Ureter (tissue), 1 donor: ENCODE data around the gene C10orf67. TPM values are rescaled to one million over a fixed set of nuclear protein-coding genes. Genes with fewer than 3 reads are reported as not detected.

ENCODE experiments used
- DNase-seq: peaks from one replicate; pipeline ENCODE4 v3.0.0-alpha.2; 2020; ENCODE audit warnings: low spot score
- total RNA-seq: library from RNA; stranded (reverse); gene quantifications from one replicate; pipeline ENCODE4 v1.2.4, GENCODE V29; 2023
- donor health status: DM: yes; HTN: yes; CAD: no.

The C10orf67 gene
- total RNA-seq, 1 donor from 2014 or later = not detected

DNA sequence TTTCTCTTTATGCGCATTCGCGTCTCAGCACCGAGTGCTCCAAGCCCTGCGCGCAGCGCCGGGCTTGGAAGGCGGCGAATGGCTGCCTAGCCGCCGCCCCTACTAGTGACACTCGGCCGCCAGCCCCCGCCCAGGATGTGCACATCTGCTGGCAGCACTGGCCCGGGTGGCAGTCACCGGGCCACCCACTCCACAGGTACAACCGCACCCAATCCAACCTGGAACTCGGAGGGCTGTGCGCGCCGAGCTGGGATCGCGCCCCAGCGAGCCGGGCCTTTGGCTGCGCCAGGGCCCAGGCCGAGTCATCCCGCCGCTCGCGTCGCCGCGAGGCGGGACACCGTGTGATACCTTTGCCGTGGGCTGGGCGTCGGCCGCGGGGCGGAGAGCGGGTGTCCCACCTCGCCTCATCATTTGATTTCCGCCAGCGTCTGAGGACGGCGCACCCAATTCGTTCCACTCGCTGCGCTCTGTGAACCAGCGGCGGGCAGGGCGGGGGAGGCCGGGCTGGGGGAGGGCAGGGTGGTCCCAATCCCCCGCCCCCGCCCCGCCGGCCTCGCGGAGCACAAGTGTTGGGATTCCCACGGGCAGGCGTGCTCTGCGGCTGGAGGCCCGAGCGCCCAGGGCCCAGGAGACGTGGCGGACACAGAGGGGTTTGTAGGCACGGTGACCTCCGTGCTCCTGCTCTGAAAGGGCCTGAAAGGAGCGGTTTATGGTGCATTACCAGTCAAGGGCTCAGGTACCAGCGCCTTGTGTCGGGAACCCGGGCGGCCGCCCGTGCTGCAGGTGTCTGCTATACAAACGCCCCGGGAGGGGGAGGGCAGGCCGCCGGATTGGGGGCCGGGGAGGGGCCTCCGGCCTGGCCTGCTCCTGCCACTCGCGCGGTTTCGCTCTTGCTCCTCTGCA lies 170.3 kb downstream of the C10orf67 start:
- no peak for DNase-seq

DNA sequence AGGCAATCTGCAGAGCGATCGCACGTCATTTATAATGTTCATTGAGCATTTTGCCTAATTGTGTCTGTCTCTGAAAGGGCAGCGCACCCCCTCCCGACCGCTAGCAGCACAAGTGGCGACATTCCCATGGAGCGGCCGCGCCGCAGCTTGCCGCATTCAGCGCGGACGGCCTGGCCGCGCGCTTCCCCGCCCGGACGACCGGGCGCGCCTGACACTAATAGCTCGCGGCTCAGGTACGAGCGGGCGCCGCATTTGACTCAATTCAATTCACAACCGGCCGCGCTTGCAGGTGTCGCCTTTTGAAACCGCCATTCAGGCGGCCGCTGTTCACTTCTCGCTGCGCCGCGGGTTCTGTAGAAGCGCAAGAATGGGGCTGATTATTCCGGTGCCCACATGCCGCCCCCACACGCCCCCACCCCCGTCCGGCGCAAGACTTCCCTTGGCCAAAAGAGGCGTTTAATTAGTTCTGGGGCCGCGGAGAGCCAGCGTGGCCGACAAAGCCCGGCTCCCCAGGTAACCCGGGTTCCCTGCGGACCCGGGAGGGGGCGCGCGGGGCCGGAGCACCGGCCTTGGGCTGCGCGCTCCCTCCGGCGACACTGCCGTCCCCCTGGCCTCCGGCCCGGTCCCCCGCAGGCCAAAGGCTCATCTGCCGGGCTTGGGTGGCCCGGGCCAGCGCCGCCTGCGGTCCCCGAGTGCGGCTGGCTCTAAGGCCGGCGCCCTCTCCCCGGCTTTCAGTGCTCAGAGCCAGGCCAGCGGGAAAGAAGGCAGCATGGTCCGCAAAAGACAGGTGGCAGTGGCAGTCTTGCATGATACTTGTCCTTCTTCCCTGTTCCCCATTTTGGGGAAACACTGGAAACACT lies 171.2 kb downstream of the C10orf67 start:
- DNase-seq = no peak

DNA sequence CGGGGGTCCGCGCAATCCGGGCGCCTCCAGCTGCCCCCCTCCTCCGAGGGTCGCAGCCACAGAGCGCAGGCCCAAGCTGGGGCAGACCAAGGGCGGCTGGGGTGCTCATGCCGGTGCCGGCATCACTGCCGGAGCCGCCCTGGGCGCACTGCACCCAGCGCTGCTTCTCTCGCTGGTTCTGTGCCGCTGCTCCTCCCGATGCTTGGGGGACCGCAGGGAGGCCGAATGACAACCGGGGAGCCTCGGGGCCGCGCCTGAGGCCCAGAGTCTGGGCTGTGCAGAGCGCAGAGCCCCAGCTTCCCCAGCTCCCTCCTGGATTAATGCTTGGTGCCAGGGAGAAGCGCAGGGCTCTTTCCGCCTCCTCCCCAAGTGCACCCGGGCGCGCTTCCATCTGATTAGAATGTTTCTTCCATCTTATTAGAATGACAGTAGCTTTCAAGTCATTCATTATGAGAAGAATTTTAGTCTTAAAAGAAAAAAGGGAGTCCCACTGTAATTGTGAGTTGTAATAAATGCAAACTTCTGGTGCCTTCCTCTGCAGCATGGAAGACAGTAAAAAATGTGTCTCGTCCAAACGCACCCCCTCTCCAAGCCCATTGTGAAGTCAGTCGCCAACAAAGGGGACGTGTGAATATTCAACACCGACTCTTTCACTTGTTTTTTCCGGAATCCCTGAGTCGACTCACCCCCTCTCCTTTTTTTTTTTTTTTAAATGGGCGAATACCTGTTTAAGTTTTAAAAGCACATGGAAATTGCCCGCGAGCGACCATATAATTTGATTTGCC lies 172.0 kb downstream of the C10orf67 start:
- DNase-seq = no peak

DNA sequence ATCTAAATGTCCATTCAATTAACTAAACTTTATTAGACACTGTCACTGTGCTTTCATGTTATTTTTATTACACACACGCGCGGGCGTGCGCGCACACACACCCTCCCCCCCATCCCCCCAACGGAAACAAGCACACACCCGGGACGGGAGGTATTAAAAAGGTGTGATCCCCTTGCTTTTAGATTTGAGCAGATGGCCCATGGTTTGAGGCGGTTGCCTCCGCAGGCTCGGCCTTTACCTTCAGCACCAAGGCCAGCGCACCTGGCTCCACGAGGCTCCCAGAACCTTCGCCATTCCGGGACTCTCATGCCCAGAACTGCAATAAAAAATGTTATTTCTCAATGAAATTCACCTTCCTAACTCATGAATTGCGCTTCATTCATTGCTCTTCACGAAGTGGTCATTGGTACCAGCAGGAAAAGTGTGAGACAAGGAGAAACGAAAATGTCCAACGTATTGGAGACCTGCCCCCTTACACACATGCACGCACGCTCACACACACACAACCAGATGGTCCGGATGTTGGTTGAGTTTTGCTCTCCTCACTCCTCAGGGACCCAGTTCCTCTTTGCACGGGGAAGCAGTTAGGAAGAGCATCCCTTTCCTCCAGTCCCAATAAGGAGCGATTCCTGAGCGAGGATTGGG lies 173.2 kb downstream of the C10orf67 start:
- DNase-seq = no peak

DNA sequence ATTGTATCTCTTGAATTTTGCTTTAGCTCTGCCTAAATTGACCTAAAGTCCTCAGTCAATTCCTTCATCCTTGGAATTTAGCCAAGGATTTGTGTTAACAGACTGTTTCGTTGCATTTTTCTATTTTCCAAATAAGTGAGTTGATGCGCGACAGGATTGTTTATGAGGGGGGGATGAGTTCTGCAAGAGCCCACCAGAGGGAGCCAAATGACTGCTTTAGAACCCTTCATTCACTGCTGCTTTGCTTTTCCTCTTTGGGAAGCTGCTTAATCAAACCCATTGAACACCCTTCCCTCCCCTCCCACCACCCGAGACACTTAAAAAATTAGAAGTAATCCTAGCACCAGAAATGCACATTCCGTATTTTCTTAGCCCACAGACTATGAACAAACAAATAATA lies 186.2 kb downstream of the C10orf67 start:
- DNase-seq = no peak

DNA sequence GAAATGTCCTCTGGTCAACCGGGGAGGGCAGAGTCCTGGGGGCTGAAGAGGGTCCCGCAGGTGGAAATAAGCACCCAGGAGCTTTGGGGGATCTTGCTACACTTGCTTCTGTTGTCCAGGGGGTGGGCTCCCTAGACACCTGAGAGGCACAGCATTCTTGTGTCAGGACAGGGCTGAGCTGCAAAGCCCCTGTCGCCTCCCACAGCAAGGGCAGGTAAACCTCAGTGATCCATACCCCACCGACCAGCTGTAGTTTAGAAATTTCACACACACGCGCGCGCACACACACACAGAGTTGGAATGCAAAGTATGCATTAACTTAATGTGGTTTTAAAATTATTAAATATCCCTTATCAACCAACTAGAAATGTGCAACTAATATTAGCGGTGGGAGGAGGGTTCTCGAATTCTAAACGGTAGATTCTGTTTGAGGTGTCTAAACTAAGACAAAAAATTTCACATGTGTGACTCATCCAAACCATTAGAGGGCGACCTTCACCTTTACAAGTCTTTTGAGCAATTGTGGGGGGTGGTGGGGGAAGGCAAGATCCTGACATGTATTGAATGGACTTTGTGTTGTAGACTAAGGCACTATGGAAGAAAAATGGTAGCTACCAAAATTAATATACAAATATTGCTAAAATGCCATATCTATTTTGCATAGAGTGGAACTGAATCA lies 186.8 kb downstream of the C10orf67 start:
- no peak for DNase-seq

DNA sequence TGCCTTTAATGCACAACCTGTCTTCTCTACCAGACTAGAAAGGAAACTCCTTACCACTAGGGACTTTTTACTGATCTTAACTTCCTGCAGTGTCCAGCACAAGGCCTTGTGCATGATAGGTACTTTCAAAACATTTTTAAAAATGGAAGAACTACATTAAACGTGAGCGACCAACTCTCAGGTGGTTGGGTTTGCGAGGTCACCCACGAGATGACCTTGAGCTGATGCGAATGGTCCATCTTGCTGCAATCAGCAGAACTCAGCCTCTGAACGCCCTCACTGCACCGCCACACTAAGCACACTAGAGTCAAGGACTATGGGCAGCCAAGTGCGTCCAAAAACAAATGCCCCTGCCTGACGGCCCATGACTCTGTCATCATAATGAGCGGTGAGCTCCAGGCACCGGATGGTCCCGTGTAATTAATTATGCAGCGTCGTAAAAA lies 187.3 kb downstream of the C10orf67 start:
- no peak for DNase-seq

DNA sequence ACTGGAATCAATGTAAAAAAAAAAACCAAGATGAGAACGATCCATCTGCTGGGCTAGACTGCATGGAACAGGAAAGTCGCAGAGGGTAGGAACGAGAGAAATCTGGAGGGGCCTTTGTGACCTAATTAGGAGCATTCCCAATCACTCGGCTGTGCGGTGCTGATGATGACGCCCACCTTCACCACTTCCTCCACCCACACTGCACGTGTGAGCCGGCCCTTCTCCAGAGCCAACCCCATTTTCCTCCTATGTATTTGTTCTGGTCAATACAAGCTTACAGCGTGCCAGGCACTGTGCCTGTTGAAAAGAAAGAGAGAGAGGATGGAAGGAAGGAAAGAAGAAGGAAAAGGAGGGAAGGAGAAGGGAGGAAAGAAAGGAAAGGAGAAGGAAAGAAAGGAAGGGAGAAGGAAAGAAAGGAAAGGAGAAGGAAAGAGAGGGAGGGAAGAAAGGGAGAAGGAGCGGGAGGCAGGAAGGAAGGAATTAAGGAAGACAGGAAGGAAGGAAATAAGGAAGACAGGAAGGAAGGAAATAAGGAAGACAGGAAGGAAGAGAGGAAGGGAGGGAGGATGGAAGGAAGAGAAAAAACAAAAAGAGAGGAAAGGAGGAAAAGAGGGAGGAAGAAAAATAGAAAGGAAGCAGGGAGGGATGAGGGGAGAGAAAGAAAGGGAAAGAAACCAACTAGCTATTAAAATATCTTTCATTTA lies 188.0 kb downstream of the C10orf67 start:
- DNase-seq = no peak

DNA sequence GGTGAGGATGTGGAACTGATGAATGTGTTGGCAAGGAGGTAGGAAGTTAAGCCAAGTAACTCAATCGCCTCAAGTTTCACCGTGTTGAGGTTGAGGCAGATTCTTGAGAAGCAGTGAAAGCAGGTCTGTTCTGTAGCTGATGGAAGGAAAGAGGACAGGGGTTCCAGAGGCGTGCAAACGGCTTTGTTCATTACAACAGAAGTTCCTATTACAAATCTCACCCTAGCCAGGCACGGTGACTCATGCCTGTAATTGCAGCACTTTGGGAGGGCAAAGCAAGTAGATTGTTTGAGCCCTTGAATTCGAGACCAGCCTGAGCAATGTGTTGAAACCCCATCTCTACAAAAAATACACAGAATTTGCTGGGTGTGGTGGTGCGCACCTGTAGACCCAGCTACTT lies 189.4 kb downstream of the C10orf67 start:
- no peak for DNase-seq

Other genes starting within 250 kb of the C10orf67 start
- gene MSRB2, start 249.2 kb downstream of the C10orf67 start, total RNA-seq = 34.7 TPM
- not detected for gene PTF1A, start 152.5 kb downstream of the C10orf67 start, total RNA-seq
- gene OTUD1, start 94.3 kb upstream of the C10orf67 start, total RNA-seq = 10.6 TPM